Stomach smooth muscle (tissue), 2 donors: ENCODE data around the gene ADAMTS14.

Experiments used
- H3K27ac ChIP-seq: one replicate; pipeline ENCODE4 v1.7.0; 2013; ENCODE audit warnings: mild to moderate bottlenecking, low read length, inconsistent platforms
- H3K27me3 ChIP-seq, 2 donors: one replicate each; pipeline ENCODE4 v1.7.0; 2013; ENCODE audit warnings: low read length in 2 of 2; ENCODE audit not compliant: insufficient read depth in 2 of 2, control insufficient read depth in 1 of 2
- H3K36me3 ChIP-seq, 2 donors: one replicate each; pipeline ENCODE4 v1.7.0; 2013; ENCODE audit warnings: low read length in 2 of 2; ENCODE audit not compliant: control insufficient read depth in 2 of 2, insufficient read depth in 2 of 2
- H3K4me1 ChIP-seq: one replicate; pipeline ENCODE4 v1.7.0; 2013; ENCODE audit warnings: low read length; ENCODE audit not compliant: control insufficient read depth, insufficient read depth
- H3K4me3 ChIP-seq, 2 donors: one replicate each; pipeline ENCODE4 v1.7.0; 2013; ENCODE audit warnings: low read length in 2 of 2
- H3K9ac ChIP-seq, 2 donors: one replicate each; pipeline ENCODE4 v1.7.0; 2013; ENCODE audit warnings: low read length in 2 of 2, mild to moderate bottlenecking in 1 of 2
- H3K9me3 ChIP-seq, 2 donors: one replicate each; pipeline ENCODE4 v1.7.0; 2013; ENCODE audit warnings: low read length in 2 of 2; ENCODE audit not compliant: control insufficient read depth in 2 of 2
- donor health status: healthy.
- donor health status: Pancreatic carcinoma.

ADAMTS14 gene

DNA sequence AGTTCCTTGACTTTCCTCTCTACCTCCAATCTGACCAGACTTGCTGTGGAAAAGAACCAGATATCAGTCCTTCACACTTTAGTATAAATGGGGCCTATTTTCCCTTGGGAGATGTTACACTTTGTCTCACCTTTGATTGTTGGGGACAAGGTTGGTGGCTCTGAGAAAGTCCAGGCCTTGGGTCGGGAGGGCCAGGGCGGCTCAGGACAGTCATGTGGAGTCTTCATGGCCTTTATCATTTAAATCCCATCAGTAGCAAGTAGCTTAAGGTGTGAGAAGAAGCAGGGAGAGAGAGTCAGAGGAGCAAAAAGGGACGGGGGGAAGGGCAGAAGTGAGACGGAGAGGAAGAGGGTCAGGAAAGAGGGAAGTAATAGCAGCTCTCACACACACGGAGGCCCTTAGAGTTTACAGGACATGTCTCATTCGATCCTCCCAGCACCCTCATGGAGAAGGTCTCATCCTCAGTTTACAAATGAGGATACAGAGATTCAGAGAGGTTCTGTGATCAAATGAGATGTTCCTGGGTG lies 72.4 kb downstream of the ADAMTS14 start:
- no peak overlapping the region for H3K9ac ChIP-seq
- no peaks in the 10 kb centered on the region for H3K27me3 ChIP-seq
- no peak overlapping the region for H3K4me3 ChIP-seq
- no peaks in the 10 kb centered on the region for H3K36me3 ChIP-seq
- no peak overlapping the region for H3K27ac ChIP-seq
- peaks cover 31% of the 10 kb centered on the region for H3K4me1 ChIP-seq
- no peaks in the 10 kb centered on the region for H3K9me3 ChIP-seq

DNA sequence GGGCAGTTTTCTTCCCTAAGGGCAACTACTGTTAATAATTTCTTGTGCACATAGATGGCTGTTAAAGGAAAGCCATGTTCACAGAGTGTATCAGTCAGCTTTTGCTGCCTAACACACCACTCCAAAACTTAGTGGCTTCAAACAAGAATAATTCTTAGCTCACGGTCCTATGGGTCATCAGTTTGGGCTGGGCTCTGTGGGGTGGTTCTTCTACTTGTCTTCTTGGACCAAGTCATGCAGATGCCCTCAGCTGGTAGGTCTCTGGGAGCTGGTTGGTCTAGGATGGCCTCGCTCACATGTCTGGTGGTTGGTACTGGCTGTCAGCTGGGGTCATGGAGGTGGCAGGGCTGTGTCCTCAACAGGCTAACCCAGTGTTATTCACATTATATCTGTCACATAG lies 73.2 kb downstream of the ADAMTS14 start:
- Histone ChIP-seq H3K27me3 (no peaks in the 10 kb centered on the region), H3K4me1 (peaks cover 31% of the 10 kb centered on the region), H3K9ac (no peak overlapping the region), H3K4me3 (no peak overlapping the region), H3K27ac (no peak overlapping the region), H3K9me3 (no peaks in the 10 kb centered on the region), H3K36me3 (no peaks in the 10 kb centered on the region)

DNA sequence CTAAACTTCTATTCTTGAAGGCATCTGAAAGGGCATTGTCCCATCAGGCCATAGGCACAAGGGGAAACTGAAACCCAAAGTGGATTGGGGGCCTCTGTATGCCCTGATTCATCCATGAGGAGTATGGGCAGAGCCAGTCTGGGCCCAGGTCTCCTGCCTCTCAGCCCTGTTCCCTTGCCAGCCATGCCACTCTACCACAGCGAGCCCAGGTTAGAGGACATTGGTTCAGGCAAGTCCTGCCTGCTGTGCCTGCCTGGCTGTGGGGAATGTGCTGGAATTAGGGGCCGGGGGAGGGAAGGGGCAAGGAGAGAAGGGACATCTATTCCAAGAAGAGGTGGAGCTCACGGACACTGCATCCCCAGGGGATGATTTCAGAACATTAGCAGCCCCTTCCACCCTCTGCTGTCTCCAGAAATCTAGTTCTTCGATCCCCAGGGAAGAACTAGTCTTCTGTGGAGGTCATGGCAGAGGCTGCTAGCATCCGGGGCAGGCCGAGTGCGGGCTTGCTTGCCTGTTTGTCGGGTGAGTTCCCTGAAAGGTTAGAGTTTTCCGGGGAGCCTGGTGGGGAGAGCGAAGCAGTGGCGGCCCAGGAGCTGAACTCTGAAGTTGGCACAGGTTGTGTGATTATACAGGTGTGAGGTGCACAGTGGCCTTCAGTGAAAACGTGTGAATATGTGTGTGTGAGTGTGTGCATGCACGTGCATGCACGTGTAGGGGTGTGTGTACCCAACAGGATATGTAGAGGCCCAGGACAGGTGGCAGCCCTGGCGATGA lies 75.1 kb downstream of the ADAMTS14 start:
- Histone ChIP-seq H3K9me3 (no peaks in the 10 kb centered on the region), H3K4me3 (no peak overlapping the region), H3K9ac (no peak overlapping the region), H3K27me3 (no peaks in the 10 kb centered on the region), H3K36me3 (no peaks in the 10 kb centered on the region), H3K27ac (no peak overlapping the region), H3K4me1 (peaks cover 16% of the 10 kb centered on the region)

DNA sequence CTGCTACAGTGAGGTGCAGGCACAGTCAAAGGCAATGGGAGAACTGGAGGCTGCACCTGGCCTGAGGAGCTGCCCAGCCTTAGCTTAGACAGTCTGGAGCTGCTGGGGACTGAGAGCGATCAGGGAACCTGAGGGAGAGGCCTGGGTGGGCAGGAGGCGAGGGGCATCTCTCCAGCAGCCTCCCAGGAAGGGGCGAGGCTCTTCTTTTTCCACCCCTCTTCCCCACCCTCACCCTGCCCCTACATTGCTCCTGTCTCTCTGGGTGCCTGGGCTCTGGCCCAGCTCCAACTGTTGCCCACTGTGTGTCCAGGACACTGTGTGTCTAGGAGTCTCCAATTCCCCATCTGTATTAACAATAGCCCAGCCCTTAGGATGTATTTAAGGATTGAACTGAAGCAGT lies 76.0 kb downstream of the ADAMTS14 start:
- Histone ChIP-seq H3K36me3 (no peaks in the 10 kb centered on the region), H3K9me3 (no peaks in the 10 kb centered on the region), H3K4me3 (no peak overlapping the region), H3K27ac (no peak overlapping the region), H3K9ac (no peak overlapping the region), H3K27me3 (no peaks in the 10 kb centered on the region), H3K4me1 (peaks cover 7% of the 10 kb centered on the region)

DNA sequence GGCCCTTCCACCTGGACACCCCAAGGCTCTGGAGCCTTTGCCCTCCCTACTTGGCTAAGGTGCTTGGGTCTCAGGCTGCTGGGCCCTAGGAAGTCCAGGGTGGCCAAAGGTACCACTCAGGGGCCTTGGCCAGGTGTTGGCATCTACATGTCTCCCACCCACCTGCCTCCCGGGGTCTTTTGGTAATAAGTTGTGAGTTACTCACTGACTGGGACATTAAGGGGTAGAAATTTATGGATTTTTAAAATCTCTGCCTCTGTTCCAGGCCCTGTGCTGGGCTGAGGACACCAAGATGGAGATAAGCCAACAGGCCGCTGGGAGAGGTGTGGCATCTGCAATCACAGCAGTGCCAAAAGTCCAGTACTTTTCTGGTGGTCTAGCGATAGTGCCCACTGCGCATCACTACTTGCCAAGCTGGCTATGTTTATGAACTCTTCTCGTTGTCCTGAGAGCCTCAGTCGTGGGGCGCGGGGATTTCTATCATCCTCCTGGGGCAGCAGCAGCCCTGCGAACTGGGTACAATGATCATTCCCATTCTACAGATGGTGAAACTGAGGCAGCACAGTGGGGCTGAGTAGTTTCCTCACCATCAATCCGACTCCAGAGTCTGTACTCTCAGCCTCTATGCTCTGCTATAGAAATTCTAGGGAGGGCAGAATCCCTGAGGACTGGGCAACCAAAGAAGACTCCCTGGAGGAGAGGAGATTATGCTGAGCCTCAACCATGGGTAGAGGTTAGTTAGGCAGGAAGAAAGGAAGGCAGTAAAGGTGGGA lies 76.7 kb downstream of the ADAMTS14 start:
- peaks cover 3% of the 10 kb centered on the region for H3K4me1 ChIP-seq
- H3K27ac ChIP-seq, result no peak overlapping the region
- no peaks in the 10 kb centered on the region for H3K36me3 ChIP-seq

DNA sequence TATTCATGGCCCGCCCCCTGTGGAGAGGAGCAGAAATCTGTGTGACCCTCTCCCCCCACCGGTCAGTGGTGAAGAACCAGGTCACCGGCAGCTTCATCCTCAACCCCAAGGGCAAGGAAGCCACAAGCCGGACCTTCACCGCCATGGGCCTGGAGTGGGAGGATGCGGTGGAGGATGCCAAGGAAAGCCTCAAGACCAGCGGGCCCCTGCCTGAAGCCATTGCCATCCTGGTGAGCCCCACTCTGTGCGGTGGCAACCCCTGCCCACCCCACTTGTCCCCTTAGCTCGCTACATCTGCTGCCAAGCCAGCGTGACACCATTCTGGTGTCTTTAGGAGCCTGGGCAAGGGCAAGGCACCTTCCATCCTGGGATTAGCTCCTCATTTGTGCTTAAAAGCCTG lies 77.5 kb downstream of the ADAMTS14 start:
- Histone ChIP-seq H3K4me1 (peaks cover 9% of the 10 kb centered on the region), H3K9ac (no peak overlapping the region), H3K36me3 (no peaks in the 10 kb centered on the region), H3K4me3 (no peak overlapping the region), H3K27me3 (no peaks in the 10 kb centered on the region), H3K9me3 (no peaks in the 10 kb centered on the region), H3K27ac (no peak overlapping the region)

More for the DNA sequence above, 76.7 kb downstream of the ADAMTS14 start:
- no peak overlapping the region for H3K4me3 ChIP-seq
- H3K9ac ChIP-seq, result no peak overlapping the region
- H3K27me3 ChIP-seq, result no peaks in the 10 kb centered on the region
- H3K9me3 ChIP-seq, result no peaks in the 10 kb centered on the region

DNA sequence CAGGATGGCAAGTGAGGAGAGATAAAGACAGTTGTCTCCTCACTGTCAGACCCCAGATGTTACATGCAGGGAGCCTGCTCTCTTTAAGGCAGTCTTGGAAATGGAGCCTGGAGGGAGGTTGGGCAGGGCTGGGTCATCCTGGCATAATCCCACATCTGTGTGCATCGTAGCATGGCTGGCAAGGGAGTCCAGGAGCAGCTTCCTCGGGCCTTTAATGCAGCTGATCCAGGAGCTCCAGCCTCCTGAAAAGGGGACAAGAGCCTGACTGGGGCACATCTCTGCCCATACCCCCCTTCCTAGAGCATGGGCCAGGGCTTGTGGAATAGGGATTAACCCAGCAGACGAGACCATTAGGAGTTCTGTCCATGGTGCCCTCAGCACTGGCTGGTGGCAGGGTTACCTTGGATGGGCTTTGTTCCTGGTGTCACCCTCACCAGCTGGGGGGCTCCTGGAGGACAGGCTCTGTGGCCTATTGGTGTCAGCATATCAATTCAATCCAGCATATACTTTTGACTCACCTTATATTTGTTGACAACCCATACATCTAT lies 77.9 kb downstream of the ADAMTS14 start:
- Histone ChIP-seq H3K36me3 (no peaks in the 10 kb centered on the region), H3K9me3 (no peaks in the 10 kb centered on the region), H3K4me1 (peaks cover 9% of the 10 kb centered on the region), H3K9ac (no peak overlapping the region), H3K4me3 (no peak overlapping the region), H3K27ac (no peak overlapping the region), H3K27me3 (no peaks in the 10 kb centered on the region)

DNA sequence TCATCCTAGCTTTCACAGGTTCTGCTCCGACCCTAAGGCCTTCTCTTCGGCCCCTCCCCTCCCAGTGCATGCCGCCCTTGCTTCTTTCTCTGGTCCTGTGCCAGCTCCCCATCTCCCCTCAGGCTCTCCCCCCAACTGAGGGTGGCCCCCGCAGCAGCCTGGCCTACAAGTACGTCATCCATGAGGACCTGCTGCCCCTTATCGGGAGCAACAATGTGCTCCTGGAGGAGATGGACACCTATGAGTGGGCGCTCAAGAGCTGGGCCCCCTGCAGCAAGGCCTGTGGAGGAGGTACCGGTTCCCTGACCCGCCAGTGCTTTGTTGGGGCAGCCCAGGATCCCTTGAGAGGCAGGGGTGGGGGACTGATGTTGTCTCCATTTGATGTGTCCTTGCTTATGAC lies 79.0 kb downstream of the ADAMTS14 start:
- Histone ChIP-seq H3K27ac (no peak overlapping the region), H3K9me3 (no peaks in the 10 kb centered on the region), H3K4me3 (no peak overlapping the region), H3K4me1 (peaks cover 9% of the 10 kb centered on the region), H3K9ac (no peak overlapping the region), H3K36me3 (no peaks in the 10 kb centered on the region), H3K27me3 (no peaks in the 10 kb centered on the region)

DNA sequence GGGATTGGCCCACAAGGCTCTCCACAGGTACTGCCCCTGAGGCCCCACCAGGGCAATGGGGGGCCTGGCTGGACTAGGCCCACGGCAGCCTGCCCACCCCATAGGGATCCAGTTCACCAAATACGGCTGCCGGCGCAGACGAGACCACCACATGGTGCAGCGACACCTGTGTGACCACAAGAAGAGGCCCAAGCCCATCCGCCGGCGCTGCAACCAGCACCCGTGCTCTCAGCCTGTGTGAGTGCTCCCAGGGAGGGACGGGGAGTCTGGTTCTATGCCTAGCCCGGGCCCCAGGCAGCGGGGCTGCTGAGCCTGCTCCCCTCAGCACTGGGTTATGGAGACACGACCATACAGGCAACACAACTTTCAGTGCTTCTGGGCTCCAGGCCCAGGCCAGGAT lies 79.7 kb downstream of the ADAMTS14 start:
- Histone ChIP-seq H3K9me3 (no peaks in the 10 kb centered on the region), H3K4me3 (no peak overlapping the region), H3K4me1 (peaks cover 9% of the 10 kb centered on the region), H3K27me3 (no peaks in the 10 kb centered on the region), H3K9ac (no peak overlapping the region), H3K27ac (no peak overlapping the region), H3K36me3 (no peaks in the 10 kb centered on the region)

DNA sequence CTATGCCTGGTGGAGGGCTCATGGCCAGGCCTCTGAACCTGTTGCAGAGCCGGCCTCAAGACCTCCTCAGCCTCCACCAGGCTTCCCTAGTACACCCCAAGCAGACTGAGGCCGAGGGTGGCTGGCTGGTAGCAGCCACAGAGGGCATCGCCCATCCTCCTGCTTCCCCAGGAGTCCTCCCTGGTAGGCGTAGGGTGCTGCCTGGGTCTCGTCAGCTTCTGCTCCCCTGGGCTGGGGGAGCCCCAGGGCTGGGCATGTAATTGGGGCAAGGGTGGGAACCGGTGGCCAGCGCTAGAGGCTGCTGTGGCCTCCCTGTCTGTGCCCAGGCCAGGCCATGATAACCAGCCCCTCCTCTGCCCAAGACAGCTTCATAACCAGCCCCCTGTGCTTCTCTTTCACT lies 80.3 kb downstream of the ADAMTS14 start:
- Histone ChIP-seq H3K27me3 (no peaks in the 10 kb centered on the region), H3K9ac (no peak overlapping the region), H3K27ac (no peak overlapping the region), H3K9me3 (no peaks in the 10 kb centered on the region), H3K4me3 (no peak overlapping the region), H3K4me1 (peaks cover 7% of the 10 kb centered on the region), H3K36me3 (no peaks in the 10 kb centered on the region)
